AG04449 (cell line): ENCODE results near the gene ARHGAP30.
"Not testable (repeated sequence)": the region's sequence is repeated elsewhere in the genome, so short reads cannot be mapped to it uniquely, and the experiment has no call there.

Experiments used
- CTCF ChIA-PET: fragments of 350-600 bp; formaldehyde crosslinking; extraction: SDS; loops from one replicate; lab custom pipeline; 2021; ENCODE audit warnings: antibody characterized with exemption; lab: Yijun Ruan, JAX
- POLR2A ChIA-PET: fragments of 400-600, 350-600 bp; formaldehyde crosslinking; extraction: SDS; loops from one replicate; lab custom pipeline; 2020; ENCODE audit warnings: antibody characterized with exemption, inconsistent platforms; lab: Yijun Ruan, JAX
- DNase-seq: peaks from one replicate; pipeline ENCODE4 v3.0.0-alpha.2; 2010; ENCODE audit warnings: low read depth, low spot score
- H3K4me3 ChIP-seq: 2 replicates; pipeline ENCODE4 v1.5.1; 2011; ENCODE audit warnings: low read depth, mild to moderate bottlenecking, control low read depth, low read length
- TF ChIP-seq, protein P1 (sequence below): IDR thresholded peaks from one replicate; pipeline ENCODE4 v1.5.1; 2011; ENCODE audit warnings: mild to moderate bottlenecking, moderate library complexity, low read length, control low read depth, inconsistent platforms; ENCODE audit not compliant: insufficient read depth; ENCODE audit errors: missing control alignments

The ARHGAP30 gene, protein sequence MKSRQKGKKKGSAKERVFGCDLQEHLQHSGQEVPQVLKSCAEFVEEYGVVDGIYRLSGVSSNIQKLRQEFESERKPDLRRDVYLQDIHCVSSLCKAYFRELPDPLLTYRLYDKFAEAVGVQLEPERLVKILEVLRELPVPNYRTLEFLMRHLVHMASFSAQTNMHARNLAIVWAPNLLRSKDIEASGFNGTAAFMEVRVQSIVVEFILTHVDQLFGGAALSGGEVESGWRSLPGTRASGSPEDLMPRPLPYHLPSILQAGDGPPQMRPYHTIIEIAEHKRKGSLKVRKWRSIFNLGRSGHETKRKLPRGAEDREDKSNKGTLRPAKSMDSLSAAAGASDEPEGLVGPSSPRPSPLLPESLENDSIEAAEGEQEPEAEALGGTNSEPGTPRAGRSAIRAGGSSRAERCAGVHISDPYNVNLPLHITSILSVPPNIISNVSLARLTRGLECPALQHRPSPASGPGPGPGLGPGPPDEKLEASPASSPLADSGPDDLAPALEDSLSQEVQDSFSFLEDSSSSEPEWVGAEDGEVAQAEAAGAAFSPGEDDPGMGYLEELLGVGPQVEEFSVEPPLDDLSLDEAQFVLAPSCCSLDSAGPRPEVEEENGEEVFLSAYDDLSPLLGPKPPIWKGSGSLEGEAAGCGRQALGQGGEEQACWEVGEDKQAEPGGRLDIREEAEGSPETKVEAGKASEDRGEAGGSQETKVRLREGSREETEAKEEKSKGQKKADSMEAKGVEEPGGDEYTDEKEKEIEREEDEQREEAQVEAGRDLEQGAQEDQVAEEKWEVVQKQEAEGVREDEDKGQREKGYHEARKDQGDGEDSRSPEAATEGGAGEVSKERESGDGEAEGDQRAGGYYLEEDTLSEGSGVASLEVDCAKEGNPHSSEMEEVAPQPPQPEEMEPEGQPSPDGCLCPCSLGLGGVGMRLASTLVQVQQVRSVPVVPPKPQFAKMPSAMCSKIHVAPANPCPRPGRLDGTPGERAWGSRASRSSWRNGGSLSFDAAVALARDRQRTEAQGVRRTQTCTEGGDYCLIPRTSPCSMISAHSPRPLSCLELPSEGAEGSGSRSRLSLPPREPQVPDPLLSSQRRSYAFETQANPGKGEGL

DNA sequence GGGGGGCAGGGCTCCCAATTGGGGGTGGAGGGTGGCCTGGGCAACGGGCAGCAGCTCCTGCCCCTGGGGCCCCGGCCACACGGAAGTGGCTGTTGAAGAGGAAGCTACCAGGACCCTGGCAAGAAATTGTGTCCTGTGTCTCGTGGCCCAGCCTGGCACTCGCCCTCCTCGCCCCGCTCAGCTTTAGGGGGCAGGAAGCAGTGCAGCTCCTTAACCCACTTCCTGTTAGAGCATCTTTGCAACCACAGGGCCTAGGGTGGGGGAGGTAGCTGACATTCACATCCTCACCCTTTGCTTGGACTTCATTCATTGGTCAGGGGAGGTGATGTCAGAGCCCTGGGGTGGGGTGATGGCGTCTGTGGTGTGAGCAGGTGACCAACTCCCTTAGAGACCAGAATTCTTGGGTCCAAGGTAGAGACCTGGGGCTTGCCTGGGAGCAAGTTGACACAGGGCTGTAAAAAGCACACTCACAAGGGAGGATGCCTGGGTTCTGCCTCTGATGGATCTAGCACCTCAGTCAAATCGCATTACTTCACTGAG, at the start of gene ARHGAP30:
TSS of gene ARHGAP30 (minus strand) at position 161 of the 540 bp plus-strand sequence. CDS start 267 bp downstream, outside the sequence.
- TF ChIP-seq, protein P1, sequence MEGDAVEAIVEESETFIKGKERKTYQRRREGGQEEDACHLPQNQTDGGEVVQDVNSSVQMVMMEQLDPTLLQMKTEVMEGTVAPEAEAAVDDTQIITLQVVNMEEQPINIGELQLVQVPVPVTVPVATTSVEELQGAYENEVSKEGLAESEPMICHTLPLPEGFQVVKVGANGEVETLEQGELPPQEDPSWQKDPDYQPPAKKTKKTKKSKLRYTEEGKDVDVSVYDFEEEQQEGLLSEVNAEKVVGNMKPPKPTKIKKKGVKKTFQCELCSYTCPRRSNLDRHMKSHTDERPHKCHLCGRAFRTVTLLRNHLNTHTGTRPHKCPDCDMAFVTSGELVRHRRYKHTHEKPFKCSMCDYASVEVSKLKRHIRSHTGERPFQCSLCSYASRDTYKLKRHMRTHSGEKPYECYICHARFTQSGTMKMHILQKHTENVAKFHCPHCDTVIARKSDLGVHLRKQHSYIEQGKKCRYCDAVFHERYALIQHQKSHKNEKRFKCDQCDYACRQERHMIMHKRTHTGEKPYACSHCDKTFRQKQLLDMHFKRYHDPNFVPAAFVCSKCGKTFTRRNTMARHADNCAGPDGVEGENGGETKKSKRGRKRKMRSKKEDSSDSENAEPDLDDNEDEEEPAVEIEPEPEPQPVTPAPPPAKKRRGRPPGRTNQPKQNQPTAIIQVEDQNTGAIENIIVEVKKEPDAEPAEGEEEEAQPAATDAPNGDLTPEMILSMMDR, result no peak
- ChIA-PET POLR2A (no interaction called here), CTCF (interaction anchor here (0.7 to 8.9 kb wide), 4 partner anchors 28 to 73 kb away, joined by 3 to 100 read pairs (median 6); partner anchors contain the start of gene KLHDC9)
- DNase-seq, result no peak
- no peak within 1 kb of the TSS for H3K4me3 ChIP-seq

DNA sequence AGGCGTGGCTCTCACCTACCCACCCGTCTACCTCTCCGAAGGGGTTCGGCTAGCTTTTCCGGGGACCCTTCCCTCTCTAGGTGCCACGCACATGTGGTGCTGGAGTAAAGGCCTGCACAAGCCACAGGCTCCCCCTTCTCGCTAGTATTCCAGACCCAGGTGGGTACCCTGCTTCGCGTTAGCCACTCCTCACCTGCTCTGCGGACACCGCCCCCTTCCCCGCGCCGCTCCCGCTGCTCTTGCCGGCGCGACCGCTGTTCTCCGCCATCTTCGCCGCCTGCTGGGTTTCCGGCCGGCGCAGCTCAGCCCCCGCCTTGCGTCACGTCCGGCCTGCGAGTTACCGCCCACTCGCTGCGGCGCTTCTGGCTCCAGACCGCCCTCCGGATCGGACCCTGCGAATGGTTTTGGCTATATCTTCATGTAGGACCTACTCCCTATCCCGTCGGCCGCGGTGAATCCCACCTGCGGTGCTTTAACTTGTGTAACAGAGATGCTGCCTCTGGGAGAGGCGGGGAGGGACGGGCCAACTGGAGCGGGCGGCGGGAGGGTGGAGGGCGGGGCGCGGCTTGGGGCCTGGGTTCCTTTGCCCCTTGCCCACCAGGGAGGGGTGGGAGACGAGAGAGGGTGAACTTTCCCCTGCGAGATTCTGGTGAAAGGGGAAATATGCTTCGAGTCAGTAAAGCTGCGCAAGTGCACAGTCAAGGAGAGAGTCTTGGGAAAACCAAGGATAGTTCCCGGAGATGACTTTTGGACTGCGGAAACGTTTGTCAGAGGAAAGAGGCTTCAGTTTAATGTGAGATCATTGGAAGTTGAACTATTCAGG, 48.3 kb upstream of the ARHGAP30 start, which contains the start of the genes NIT1 and PFDN2:
TSS of gene NIT1 (plus strand) at position 347 of the 823 bp plus-strand sequence. CDS start at position 419, 72 bp downstream.
TSS of gene PFDN2 (minus strand) at position 279 of the 823 bp plus-strand sequence. CDS start at position 268, 11 bp downstream.
- TF ChIP-seq, protein P1, result no peak
- CTCF ChIA-PET, result interaction anchor here (0.9 to 6.8 kb wide), 8 partner anchors 10 to 124 kb away, joined by 3 to 57 read pairs (median 4); partner anchors contain the start of gene KLHDC9
- DNase-seq, result no peak
- H3K4me3 ChIP-seq, result peak within 1 kb of the TSS; percentile 98
- POLR2A ChIA-PET, result interaction anchor here (0.6 to 1.1 kb wide), 2 partner anchors 15 to 73 kb away, joined by 3 to 6 read pairs; no protein-coding TSS in a partner anchor

DNA sequence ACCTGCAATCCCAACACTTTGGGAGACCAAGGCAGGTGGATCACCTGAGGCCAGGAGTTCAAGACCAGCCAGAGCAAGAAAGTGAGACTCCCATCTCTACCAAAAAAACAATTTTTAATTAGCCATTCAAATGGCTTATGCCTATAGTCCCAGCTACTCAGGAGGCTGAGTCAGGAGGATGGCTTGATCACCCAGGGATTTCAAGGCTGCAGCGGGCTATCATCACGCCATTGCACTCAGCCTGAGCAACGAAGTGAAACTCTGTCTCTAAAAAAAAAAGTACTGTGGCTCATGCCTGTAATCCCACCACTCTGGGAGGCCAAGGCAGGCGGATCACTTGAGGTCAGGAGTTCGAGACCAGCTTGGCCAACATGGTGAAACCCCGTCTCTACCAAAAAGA, 46.3 kb upstream of the ARHGAP30 start:
- H3K4me3 ChIP-seq, DNase-seq, POLR2A ChIA-PET: not testable (repeated sequence)
- CTCF ChIA-PET, result interaction anchor here (1.1 to 6.8 kb wide), 5 partner anchors 10 to 44 kb away, joined by 3 to 57 read pairs (median 6); partner anchors contain the start of gene KLHDC9

DNA sequence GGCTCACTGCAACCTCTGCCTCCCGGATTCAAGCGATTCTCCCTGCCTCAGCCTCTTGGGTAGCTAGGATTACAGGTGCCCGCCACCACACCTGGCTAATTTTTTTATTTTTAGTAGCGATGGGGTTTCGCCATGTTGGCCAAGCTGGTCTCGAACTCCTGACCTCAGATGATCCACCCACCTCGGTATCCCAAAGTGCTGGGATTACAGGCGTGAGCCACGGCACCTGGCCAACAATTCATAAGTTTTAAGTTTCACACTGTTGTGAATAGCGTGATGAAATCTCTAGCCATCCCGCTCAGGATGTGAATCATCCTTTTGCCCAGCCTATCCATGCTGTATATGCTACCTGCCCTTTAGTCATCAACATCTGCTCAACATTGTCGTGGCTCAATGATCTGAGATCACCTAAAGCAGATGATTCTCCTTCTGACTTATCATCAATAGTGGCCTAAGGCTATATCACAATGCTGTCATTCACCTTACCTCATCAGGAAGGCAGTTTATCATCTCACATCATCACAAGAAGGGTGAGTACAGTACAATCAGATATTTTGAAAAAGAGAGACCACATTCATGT, 45.5 kb upstream of the ARHGAP30 start:
- ChIA-PET CTCF (interaction anchor here (2.2 to 6.8 kb wide), 2 partner anchors 14 to 18 kb away, joined by 6 to 57 read pairs; partner anchors contain the start of gene KLHDC9), POLR2A (interaction anchor here (0.6 kb wide), 1 partner anchor 17 kb away, joined by 3 read pairs; the partner anchor contains the start of gene DEDD)
- TF ChIP-seq, protein P1, result no peak
- no peak overlapping the region for H3K4me3 ChIP-seq
- no peak for DNase-seq

DNA sequence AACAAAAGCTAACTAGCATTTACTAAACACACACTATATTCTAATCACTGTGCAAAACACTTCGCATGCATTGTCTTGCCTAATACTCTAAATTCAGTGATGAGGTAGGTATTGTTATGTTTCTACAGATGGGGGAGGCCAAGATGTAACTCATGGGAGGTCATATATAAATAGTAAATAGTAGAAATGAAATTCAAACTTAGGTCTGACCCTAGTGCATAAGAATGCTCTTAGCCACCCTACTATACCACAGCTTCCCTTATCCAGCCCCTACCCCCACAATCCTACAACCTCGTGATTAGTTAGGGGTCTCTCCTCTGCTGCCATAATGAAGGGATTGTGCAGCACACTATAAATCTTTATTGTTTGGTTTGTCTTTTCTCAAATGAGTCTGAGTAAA, 44.9 kb upstream of the ARHGAP30 start:
- DNase-seq, result no peak
- TF ChIP-seq, protein P1, result no peak
- H3K4me3 ChIP-seq, result no peak overlapping the region
- ChIA-PET CTCF (interaction anchor here (2.2 to 6.8 kb wide), 2 partner anchors 14 to 18 kb away, joined by 6 to 57 read pairs; partner anchors contain the start of gene KLHDC9), POLR2A (interaction anchor here (0.6 kb wide), 1 partner anchor 18 kb away, joined by 3 read pairs; the partner anchor contains the start of gene DEDD)
